Cardiac muscle cell (in vitro differentiated cells and primary cell): Measurements from ENCODE around the gene PCNX1. TPM values are rescaled to one million over a fixed set of nuclear protein-coding genes. Genes with fewer than 3 reads are reported as not detected.

Experiments used
- DNase-seq, 2 donors: peaks; one replicate each; pipeline versions ENCODE4 v3.0.0 to v3.0.0-alpha.2; 2010 to 2017; ENCODE audit warnings: low read depth in 1 of 2, low spot score in 1 of 2
- H3K27ac ChIP-seq: fragments of 200-600 bp; sonication (generic); 2 replicates; pipeline ENCODE4 v1.5.1; 2016
- H3K27me3 ChIP-seq: fragments of 200-600 bp; sonication (generic); 2 replicates; pipeline ENCODE4 v1.6.0; 2016; ENCODE audit warnings: control low read depth
- H3K36me3 ChIP-seq: fragments of 200-600 bp; sonication (generic); 2 replicates; pipeline ENCODE4 v1.5.1; 2016; ENCODE audit warnings: control low read depth
- H3K4me1 ChIP-seq: fragments of 200-600 bp; sonication (generic); 2 replicates; pipeline ENCODE4 v1.8.1; 2017; ENCODE audit warnings: low read depth, mild to moderate bottlenecking, mixed run types
- H3K4me3 ChIP-seq: fragments of 200-600 bp; sonication (generic); 2 replicates; pipeline ENCODE4 v1.5.1; 2016; ENCODE audit warnings: mild to moderate bottlenecking
- H3K9me3 ChIP-seq: fragments of 200-600 bp; sonication (generic); 2 replicates; pipeline ENCODE4 v1.5.1; 2017; ENCODE audit warnings: low read depth, mild to moderate bottlenecking, control low read depth
- polyA plus RNA-seq: library from polyadenylated mRNA; unstranded; fragments of >200 nt; fragmentation: Nextera tagmentation; extraction: Ambion mirVana; gene quantifications from 2 replicates; pipeline ENCODE4 v1.2.1, GENCODE V29; 2016
- total RNA-seq: library from RNA; depleted of rRNA; stranded (reverse); fragments of >200 nt; gene quantifications from 2 replicates; pipeline ENCODE4 v1.2.3, GENCODE V29; 2016
- TF ChIP-seq, protein P1 (sequence below): IDR thresholded peaks from 2 replicates; pipeline ENCODE4 v1.5.1; 2012; ENCODE audit warnings: low read depth, mild to moderate bottlenecking, low read length

PCNX1 gene
- total and polyA plus RNA-seq, 2 experiments from 2014 or later: 20.1 to 45.4 TPM

DNA sequence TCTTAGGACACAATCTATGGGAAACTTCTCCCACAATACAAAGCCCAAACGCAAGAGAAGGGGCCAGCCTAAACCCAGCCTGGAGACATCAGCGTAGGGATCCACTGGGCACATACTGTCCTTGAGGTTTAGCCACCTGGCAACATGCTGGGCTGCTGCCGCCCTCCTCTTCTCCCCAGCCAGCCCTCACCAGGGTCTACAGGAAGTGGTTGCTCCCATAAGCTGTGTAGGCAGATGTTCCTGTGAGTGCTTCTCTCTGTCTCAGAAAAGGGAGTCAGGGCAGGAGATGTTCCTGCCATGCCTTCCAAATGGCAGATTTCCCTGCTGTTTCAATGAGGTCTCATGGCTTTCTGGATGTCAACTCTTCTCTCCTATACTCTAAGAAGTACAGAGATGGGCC, 241.4 kb downstream of the PCNX1 start:
- Histone ChIP-seq H3K9me3 (no peaks in the 10 kb centered on the region), H3K4me3 (no peak overlapping the region), H3K27ac (no peak overlapping the region), H3K4me1 (no peaks in the 10 kb centered on the region), H3K27me3 (no peaks in the 10 kb centered on the region), H3K36me3 (no peaks in the 10 kb centered on the region)
- DNase-seq: no peak
- TF ChIP-seq, protein P1, sequence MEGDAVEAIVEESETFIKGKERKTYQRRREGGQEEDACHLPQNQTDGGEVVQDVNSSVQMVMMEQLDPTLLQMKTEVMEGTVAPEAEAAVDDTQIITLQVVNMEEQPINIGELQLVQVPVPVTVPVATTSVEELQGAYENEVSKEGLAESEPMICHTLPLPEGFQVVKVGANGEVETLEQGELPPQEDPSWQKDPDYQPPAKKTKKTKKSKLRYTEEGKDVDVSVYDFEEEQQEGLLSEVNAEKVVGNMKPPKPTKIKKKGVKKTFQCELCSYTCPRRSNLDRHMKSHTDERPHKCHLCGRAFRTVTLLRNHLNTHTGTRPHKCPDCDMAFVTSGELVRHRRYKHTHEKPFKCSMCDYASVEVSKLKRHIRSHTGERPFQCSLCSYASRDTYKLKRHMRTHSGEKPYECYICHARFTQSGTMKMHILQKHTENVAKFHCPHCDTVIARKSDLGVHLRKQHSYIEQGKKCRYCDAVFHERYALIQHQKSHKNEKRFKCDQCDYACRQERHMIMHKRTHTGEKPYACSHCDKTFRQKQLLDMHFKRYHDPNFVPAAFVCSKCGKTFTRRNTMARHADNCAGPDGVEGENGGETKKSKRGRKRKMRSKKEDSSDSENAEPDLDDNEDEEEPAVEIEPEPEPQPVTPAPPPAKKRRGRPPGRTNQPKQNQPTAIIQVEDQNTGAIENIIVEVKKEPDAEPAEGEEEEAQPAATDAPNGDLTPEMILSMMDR: no peak

- Histone ChIP-seq H3K4me3 (no peak overlapping the region), H3K4me1 (no peaks in the 10 kb centered on the region), H3K9me3 (no peaks in the 10 kb centered on the region), H3K36me3 (no peaks in the 10 kb centered on the region), H3K27me3 (no peaks in the 10 kb centered on the region), H3K27ac (no peak overlapping the region)
- no peak for DNase-seq
- TF ChIP-seq, protein P1: no peak
Observed at GRCh38 chr14:71150737-71151136, 243.5 kb downstream of the PCNX1 start.

DNA sequence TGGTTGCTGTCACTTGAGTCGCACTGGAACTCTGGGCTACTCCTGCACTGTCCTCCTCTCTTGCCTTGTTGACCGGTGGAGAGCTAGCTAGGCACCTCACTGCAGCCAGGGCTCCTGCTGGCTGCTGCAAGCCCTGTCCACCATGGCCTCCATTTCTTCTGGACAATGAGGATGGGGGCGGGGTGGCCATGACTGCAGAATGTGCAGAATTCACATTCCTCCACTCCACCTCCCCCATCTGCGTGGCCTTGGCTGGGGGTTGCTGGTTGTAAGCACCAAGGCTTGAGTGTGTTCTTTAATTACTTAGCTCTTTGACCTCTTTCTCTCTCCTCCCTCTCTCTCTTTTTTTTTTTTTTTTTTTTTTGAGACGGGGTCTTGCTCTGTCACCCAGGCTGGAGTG, 248.5 kb downstream of the PCNX1 start:
- no peaks in the 10 kb centered on the region for H3K9me3 ChIP-seq
- no peaks in the 10 kb centered on the region for H3K4me1 ChIP-seq
- no peaks in the 10 kb centered on the region for H3K36me3 ChIP-seq
- TF ChIP-seq, protein P1: no peak
- no peak overlapping the region for H3K4me3 ChIP-seq
- peak in 1 of 2 donors; percentile 43 for DNase-seq
- no peak overlapping the region for H3K27ac ChIP-seq
- no peaks in the 10 kb centered on the region for H3K27me3 ChIP-seq

DNA sequence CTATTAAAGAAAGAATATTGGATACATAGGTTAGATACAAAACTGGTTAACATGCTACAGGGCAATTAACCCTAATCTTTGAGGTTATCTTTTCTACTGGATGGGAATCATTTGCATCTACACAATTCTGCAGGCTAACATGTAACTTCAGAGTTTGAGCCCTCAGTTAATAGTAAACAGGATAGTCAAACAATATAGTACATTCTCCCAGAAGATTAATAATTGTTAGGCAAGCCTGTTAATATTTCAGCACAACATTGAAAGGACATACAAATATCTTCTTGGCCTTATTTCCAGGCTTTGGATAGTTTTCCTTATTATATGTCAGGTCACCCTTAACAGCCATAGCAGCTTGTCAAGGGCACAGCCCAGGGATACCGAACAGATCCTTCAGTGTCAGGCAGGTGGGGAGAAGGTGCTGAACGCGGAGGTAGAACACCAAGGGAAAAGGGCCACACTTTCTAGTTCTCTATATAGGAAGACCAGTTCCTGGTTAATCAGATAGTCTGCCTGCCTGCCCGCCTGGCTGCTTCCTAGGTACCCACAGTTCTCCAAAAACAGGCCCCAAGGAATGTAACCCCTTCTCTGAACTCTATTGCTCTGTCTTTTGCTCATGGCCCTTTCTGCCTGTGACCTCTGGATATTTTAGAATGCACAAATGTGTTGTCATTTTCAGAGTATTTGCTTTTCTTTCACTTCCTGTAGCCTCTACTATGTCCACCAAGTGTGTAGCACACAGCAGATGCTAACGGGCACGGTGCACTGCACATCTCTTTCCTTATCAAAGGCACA, 256.0 kb downstream of the PCNX1 start:
- Histone ChIP-seq H3K27ac (no peak overlapping the region), H3K9me3 (no peaks in the 10 kb centered on the region), H3K4me1 (peaks cover 4% of the 10 kb centered on the region), H3K36me3 (no peaks in the 10 kb centered on the region), H3K4me3 (no peak overlapping the region), H3K27me3 (no peaks in the 10 kb centered on the region)
- TF ChIP-seq, protein P1: no peak
- no peak for DNase-seq

GRCh38 chr14:71163842-71164629, 256.8 kb downstream of the PCNX1 start:
- Histone ChIP-seq H3K9me3 (no peaks in the 10 kb centered on the region), H3K4me3 (no peak overlapping the region), H3K36me3 (no peaks in the 10 kb centered on the region), H3K27ac (no peak overlapping the region), H3K4me1 (peaks cover 4% of the 10 kb centered on the region), H3K27me3 (no peaks in the 10 kb centered on the region)
- TF ChIP-seq, protein P1: no peak
- no peak for DNase-seq

Other genes starting within 250 kb of the PCNX1 start
- gene MAP3K9, start 97.9 kb upstream of the PCNX1 start, total RNA-seq: 7.4 and 10.9 TPM in 2 replicates
- gene MAP3K9, start 97.9 kb upstream of the PCNX1 start, polyA plus RNA-seq: 3.3 and 5.4 TPM in 2 replicates